ENCODE results near the gene ROPN1L. TPM values are rescaled to one million over a fixed set of nuclear protein-coding genes. Genes with fewer than 3 reads are reported as not detected.
A peak's percentile ranks its signal among the peaks of the same experiment; 100 is the strongest.

The ROPN1L gene
- total and polyA plus RNA-seq, 2 of the 13 experiments (the other 11 are each of a cell fraction or from before 2014, with no cell fraction given): not detected

- TF ChIP-seq ZNF383 (CRISPR knock-in tag; IDR thresholded peaks at IDR 0.05; ENCODE audit: borderline replicate concordance) (no peak), ZNF34 (CRISPR knock-in tag; IDR thresholded peaks at IDR 0.05; ENCODE audit: borderline replicate concordance) (no peak), ZNF546 (CRISPR knock-in tag; conservative IDR thresholded peaks at IDR 0.05) (no peak), RFX1 (IDR thresholded peaks at IDR 0.05) (peak; percentile 86), AHR (CRISPR knock-in tag; IDR thresholded peaks at IDR 0.05) (no peak), ZNF605 (CRISPR knock-in tag; IDR thresholded peaks at IDR 0.05) (peak; percentile 57; the same call in 1 of the 2 replicates), ZNF710 (CRISPR knock-in tag; IDR thresholded peaks at IDR 0.05; ENCODE audit: borderline replicate concordance) (0 out of 2 replicates have a peak, but pooled peaks have one; percentile 24), ZNF883 (CRISPR knock-in tag; IDR thresholded peaks at IDR 0.05; ENCODE audit: not compliant biosample characterization) (peak; percentile 55), ZNF350 (CRISPR knock-in tag; IDR thresholded peaks at IDR 0.05; ENCODE audit: borderline replicate concordance, low read depth) (peak; percentile 37; the same call in 1 of the 2 replicates), UBTF (CRISPR knock-in tag; IDR thresholded peaks at IDR 0.05) (peak; percentile 65), THAP11 (CRISPR knock-in tag; IDR thresholded peaks at IDR 0.05) (no peak), MAFK (conservative IDR thresholded peaks at IDR 0.05 in 1 of 2, IDR thresholded peaks at IDR 0.05 in 1 of 2; ENCODE audit: low read length in 2 of 2) (no peak), GTF2F1 (IDR thresholded peaks at IDR 0.05; ENCODE audit: low read length) (no peak), RBFOX2 (IDR thresholded peaks at IDR 0.05; ENCODE audit: low read depth, low read length) (peak; percentile 56), CCAR2 (optimal IDR thresholded peaks at IDR 0.05; ENCODE audit: low read depth, low read length) (no peak), REPIN1 (CRISPR knock-in tag; IDR thresholded peaks at IDR 0.05; ENCODE audit: borderline replicate concordance, low read depth) (0 out of 2 replicates have a peak, but pooled peaks have one; percentile 48)
- TF ChIP-seq, protein P1, sequence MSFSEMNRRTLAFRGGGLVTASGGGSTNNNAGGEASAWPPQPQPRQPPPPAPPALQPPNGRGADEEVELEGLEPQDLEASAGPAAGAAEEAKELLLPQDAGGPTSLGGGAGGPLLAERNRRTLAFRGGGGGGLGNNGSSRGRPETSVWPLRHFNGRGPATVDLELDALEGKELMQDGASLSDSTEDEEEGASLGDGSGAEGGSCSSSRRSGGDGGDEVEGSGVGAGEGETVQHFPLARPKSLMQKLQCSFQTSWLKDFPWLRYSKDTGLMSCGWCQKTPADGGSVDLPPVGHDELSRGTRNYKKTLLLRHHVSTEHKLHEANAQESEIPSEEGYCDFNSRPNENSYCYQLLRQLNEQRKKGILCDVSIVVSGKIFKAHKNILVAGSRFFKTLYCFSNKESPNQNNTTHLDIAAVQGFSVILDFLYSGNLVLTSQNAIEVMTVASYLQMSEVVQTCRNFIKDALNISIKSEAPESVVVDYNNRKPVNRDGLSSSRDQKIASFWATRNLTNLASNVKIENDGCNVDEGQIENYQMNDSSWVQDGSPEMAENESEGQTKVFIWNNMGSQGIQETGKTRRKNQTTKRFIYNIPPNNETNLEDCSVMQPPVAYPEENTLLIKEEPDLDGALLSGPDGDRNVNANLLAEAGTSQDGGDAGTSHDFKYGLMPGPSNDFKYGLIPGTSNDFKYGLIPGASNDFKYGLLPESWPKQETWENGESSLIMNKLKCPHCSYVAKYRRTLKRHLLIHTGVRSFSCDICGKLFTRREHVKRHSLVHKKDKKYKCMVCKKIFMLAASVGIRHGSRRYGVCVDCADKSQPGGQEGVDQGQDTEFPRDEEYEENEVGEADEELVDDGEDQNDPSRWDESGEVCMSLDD (CRISPR knock-in tag; IDR thresholded peaks at IDR 0.05; ENCODE audit: borderline replicate concordance): no peak
- TF ChIP-seq, protein P2, sequence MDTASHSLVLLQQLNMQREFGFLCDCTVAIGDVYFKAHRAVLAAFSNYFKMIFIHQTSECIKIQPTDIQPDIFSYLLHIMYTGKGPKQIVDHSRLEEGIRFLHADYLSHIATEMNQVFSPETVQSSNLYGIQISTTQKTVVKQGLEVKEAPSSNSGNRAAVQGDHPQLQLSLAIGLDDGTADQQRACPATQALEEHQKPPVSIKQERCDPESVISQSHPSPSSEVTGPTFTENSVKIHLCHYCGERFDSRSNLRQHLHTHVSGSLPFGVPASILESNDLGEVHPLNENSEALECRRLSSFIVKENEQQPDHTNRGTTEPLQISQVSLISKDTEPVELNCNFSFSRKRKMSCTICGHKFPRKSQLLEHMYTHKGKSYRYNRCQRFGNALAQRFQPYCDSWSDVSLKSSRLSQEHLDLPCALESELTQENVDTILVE (CRISPR knock-in tag; IDR thresholded peaks at IDR 0.05): no peak
Observed at GRCh38 chr5:10441083-10441991, at the start of gene ROPN1L (continued).
